ENCODE data around the gene C4orf54. TPM values are rescaled to one million over a fixed set of nuclear protein-coding genes. Genes with fewer than 3 reads are reported as not detected.

The C4orf54 gene
- total RNA-seq, 1 experiment from 2014 or later = not detected

DNA sequence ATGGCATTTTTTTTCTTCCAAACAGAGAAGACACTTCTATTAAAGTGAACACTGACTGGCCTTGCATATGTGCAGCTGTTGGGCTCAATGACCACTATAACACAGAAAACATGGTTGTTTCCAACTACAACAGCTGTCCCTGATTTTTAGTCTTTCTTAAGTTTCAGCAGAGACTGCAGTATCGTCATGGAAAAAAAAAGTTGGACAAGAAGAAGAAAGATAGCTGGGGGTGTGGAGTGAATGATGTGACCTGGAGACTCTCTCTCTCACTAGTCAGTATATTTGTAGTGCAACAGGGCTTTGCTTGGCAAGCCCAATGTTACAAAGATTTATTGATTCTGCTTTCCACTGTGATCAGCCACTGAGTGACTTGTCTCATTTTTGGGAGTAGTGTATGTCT is 29.5 kb upstream of the C4orf54 start:
- H2BK120ac ChIP-seq (ENCODE audit: low read depth, low read length, poor library complexity, severe bottlenecking) = no peak overlapping the region

More for the DNA sequence above, 29.5 kb upstream of the C4orf54 start:
- Histone ChIP-seq H3K14ac (ENCODE audit: insufficient read depth, low read length) (no peak overlapping the region), H3K27me3 (ENCODE audit: insufficient read depth, low read length) (no peaks in the 10 kb centered on the region), H3K4me2 (ENCODE audit: insufficient read depth, insufficient read length, low read length) (no peak overlapping the region), H2BK12ac (ENCODE audit: insufficient read length, low read depth, low read length) (no peak overlapping the region), H3K9ac (ENCODE audit: extremely low read depth, insufficient read length, low read length) (no peak overlapping the region), H3K79me1 (ENCODE audit: insufficient read depth, low read depth, low read length, poor library complexity, severe bottlenecking) (no peaks in the 10 kb centered on the region), H3K23ac (ENCODE audit: insufficient read length, low read depth, low read length) (no peak overlapping the region), H3K23me2 (ENCODE audit: insufficient read length, low read depth, low read length, poor library complexity, severe bottlenecking) (no peaks in the 10 kb centered on the region), H3T11ph (ENCODE audit: low read length) (no peak overlapping the region), H3K27ac (ENCODE audit: insufficient read length, low read depth, low read length) (no peak overlapping the region), H3K4me1 (ENCODE audit: insufficient read depth, low read length) (no peaks in the 10 kb centered on the region), H3K79me2 (ENCODE audit: insufficient read depth, low read length) (no peaks in the 10 kb centered on the region), H3K56ac (ENCODE audit: insufficient read length, low read depth, low read length) (no peak overlapping the region), H3K9me3 (ENCODE audit: control insufficient read depth, low read depth, low read length) (no peaks in the 10 kb centered on the region), H4K20me1 (ENCODE audit: control insufficient read depth, insufficient read depth, insufficient read length) (no peaks in the 10 kb centered on the region), H3K4ac (ENCODE audit: low read depth, low read length) (no peak overlapping the region), H4K8ac (replicated peaks; ENCODE audit: insufficient read length, low read depth, low read length) (no peak overlapping the region), H4K91ac (ENCODE audit: insufficient read length, low read depth, low read length) (no peak overlapping the region), H2BK20ac (ENCODE audit: low read depth, low read length, poor library complexity, severe bottlenecking) (no peak overlapping the region), H4K5ac (ENCODE audit: insufficient read length, low read depth, low read length) (no peak overlapping the region), H3K18ac (ENCODE audit: insufficient read length, low read depth, low read length) (no peak overlapping the region), H2AFZ (ENCODE audit: low read length) (no peak overlapping the region), H2AK5ac (ENCODE audit: insufficient read length, low read length) (no peak overlapping the region), H2BK5ac (ENCODE audit: insufficient read length, low read length) (no peak overlapping the region), H2BK15ac (ENCODE audit: low read depth, low read length) (no peak overlapping the region)
- no peaks in the 10 kb centered on the region for H3K4me1 Mint-ChIP-seq
- TF ChIP-seq, protein P1, sequence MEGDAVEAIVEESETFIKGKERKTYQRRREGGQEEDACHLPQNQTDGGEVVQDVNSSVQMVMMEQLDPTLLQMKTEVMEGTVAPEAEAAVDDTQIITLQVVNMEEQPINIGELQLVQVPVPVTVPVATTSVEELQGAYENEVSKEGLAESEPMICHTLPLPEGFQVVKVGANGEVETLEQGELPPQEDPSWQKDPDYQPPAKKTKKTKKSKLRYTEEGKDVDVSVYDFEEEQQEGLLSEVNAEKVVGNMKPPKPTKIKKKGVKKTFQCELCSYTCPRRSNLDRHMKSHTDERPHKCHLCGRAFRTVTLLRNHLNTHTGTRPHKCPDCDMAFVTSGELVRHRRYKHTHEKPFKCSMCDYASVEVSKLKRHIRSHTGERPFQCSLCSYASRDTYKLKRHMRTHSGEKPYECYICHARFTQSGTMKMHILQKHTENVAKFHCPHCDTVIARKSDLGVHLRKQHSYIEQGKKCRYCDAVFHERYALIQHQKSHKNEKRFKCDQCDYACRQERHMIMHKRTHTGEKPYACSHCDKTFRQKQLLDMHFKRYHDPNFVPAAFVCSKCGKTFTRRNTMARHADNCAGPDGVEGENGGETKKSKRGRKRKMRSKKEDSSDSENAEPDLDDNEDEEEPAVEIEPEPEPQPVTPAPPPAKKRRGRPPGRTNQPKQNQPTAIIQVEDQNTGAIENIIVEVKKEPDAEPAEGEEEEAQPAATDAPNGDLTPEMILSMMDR (conservative IDR thresholded peaks at IDR 0.05) = no peak
- H3K9me3 Mint-ChIP-seq = peaks cover 4 to 8% of the 10 kb centered on the region in 2 experiments; a peak in 2 of 5 replicates
- no peak overlapping the region for H3K27ac Mint-ChIP-seq
- no CpG with 5 or more reads among the region's 1 CpG for WGBS (ENCODE audit: extremely low coverage, insufficient read length, low lambda C conversion rate)
- no peak overlapping the region for H3K4me3 Mint-ChIP-seq
- peaks cover 0 to 7% (median 2%) of the 10 kb centered on the region in 3 experiments; a peak in 1 of 7 replicates for H3K36me3 Mint-ChIP-seq (ENCODE audit: insufficient read depth in 1 of 3, low read depth in 3 of 3)
- no peaks in the 10 kb centered on the region for H3K27me3 Mint-ChIP-seq (ENCODE audit: low read depth)
- no peak for DNase-seq

Data from H9 (cell line).